ENCODE measurements around the gene HOXA13.

HOXA13 gene

DNA sequence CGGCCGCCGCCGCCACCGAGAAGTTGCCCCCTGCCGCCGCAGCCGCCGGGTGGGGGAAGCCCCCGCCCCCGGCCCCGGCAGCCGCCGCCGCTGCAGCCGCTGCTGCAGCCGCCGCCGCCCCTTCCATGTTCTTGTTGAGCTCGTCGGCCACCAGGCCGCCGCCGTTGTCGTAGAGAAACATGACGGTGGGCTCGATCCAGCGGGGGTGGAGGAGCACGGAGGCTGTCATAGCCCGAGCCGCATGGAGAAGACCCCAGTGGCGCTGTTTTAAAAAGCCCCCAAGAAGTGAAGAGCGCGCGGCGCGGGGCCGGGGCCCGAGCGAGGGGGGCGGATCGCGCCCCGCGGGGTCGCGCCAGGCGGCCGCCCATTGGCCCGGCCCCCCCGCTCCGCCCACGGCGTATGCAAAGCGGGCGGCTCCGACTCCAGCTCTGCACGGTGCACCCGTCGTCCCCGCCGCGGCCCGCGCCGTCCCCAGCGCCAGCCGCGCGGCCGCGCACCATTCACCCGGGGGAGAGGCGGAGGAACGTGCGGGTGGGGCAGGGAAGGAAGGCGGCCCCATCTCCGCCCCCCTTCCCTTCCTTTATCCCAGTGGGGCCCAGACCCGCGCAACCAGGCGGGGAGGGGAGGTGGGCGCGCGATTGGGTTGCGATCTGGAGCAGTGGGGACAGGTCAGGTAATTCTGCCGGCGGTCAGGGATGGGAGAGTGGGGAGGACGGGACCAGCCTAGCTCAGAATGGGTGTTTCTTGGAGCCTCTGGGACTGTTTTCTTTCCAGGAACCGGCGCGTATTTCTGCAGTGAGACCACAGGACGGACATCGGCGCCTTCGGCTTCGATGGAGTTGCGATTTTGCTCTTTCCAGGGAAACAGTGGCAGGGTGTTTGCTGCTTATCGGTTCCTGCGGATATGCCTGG is at the start of gene HOXA13:
Gene HOXA13, minus strand, starts transcription at position 243 of the 912 bp plus-strand sequence. Its CDS starts 14 bp downstream, at position 229.
- peak in 1 of 2 experiments; percentile 94 for DNase-seq

- DNase-seq, result no peak
Measured at GRCh38 chr7:27248911-27249723, 49.2 kb upstream of the HOXA13 start.

DNA sequence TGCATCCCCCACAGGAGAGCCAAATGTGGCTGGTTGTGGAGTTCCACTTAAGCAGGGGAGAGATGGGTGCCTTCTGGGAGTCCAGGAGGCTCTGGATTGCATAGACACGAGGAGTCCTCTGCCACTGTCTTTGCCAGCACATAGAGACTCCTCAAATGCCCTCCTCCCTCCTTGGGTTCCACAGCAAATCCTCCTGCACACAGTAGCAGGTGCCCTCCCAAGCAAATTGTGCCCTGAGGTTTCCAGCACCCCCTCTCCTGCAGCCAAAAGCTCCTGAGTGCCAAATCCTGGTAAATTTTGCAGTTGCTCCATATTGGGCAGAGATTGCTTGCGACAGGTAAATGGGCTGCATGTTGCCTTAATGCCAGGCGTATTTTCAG is 48.5 kb upstream of the HOXA13 start:
- no peak for DNase-seq

GRCh38 chr7:27247452-27248426 is 47.8 kb upstream of the HOXA13 start:
- no peak for DNase-seq

DNA sequence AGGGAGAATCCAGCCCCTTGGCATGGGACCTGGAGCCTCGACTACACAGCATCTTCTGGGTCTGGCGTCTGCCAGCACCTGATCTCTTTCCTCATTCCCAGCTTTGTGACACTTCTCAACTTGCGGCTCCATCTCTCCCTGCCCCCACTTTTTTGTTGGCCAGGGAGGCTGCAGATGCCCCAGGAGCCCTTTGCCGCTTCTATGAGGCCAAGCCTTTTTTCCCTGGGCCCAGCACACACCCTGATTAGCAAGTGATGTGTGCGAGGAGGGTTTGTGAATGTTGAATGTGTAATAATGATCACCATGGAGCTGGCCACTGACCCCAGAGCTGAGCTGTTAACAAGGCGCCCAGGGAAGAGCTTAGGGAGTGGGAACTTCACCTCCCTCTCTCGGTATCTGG is 47.1 kb upstream of the HOXA13 start:
- no peak for DNase-seq

DNA sequence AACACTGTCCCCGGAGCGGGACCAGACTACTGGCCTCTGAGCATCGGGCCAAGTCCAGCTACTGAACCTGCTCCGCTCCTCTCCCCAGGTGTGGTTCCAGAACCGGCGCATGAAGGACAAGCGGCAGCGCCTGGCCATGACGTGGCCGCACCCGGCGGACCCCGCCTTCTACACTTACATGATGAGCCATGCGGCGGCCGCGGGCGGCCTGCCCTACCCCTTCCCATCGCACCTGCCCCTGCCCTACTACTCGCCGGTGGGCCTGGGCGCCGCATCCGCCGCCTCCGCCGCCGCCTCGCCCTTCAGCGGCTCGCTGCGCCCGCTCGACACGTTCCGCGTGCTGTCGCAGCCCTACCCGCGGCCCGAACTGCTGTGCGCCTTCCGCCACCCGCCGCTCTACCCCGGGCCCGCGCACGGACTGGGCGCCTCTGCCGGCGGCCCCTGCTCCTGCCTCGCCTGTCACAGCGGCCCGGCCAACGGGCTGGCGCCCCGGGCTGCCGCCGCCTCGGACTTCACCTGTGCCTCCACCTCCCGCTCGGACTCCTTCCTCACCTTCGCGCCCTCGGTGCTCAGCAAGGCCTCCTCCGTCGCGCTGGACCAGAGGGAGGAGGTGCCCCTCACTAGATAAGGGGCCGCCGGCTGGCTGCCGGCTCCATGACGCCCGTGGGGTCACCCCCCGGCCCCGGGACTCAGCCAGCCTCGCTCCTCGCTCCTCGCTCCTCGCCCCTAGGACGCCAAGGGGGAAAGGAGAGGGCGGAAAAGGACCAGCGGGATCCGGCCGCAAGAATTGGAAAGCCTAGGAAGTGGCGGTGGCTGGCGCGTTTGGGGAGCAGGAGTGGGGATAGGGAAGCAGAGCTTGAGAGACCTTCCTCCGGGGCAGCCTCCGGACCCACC is 46.2 kb upstream of the HOXA13 start:
- DNase-seq, result peak in 1 of 2 experiments; percentile 74

DNA sequence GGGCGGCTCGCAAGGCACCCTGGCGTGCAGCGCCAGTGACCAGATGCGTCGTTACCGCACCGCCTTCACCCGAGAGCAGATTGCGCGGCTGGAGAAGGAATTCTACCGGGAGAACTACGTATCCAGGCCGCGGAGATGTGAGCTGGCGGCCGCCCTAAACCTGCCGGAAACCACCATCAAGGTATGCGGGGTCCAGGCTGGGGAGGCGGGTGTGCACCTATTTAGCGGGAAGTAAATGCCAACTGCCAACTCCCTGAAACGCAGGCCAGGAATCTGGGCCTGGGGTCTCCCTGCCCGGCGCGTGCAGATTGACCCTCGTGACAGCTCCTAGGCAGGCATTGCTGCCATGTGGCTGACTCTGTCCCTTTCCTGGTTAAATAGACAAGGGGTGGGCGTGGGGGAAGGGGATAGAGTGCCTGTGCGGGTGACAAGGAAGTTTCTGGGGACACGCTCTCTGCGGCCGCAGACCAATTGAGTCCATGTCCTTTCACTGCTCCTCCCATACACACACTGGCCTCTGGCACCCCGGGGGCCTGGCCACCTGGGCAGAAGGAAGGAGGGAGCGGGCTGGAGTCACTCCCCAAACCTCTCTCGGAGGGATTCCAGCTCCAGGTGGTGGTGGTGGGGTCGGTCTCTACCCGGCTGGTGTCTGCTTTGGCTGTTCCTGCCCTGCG is 45.4 kb upstream of the HOXA13 start:
- no peak for DNase-seq

- DNase-seq, result peak in 1 of 2 experiments; percentile 14
Measured at GRCh38 chr7:27244488-27245123, 44.7 kb upstream of the HOXA13 start.

DNA sequence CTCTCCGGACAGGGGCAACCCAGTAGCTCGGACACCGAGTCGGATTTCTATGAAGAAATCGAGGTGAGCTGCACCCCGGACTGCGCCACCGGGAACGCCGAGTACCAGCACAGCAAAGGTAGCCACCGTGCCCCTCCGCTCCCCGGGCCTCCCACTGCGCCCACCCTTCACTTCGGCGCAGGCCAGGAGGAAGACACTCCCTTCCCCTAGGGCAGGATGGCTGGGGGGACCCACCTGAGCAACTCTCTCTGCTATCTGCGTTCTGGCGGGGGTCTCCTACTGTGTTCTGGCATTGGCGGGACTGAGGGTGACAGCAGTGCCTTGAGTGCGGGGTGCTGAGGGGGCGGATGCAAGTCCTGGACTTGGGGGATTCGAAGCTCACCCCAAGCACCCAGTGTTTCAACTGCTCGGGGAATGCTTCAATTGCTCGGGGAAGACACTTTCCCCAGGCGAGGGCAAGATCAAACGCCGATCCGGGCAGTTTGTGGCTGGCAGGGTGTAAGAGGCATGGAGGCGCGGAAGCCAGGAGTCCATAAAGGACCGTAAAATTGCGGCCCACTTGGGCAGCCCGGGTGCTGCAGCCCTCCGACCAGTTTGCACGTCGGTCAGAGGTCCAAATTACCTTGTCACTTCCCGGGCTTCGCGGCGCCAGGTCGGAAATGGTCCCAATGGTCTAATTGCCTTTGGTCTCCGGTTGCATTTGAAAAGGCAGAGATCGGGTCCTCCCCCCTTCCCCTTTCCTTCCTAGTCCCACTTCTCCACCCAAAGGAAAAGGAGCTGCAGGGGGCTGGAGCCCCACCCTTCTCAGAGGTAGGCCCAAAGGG is 43.7 kb upstream of the HOXA13 start:
- DNase-seq, result no peak

DNA sequence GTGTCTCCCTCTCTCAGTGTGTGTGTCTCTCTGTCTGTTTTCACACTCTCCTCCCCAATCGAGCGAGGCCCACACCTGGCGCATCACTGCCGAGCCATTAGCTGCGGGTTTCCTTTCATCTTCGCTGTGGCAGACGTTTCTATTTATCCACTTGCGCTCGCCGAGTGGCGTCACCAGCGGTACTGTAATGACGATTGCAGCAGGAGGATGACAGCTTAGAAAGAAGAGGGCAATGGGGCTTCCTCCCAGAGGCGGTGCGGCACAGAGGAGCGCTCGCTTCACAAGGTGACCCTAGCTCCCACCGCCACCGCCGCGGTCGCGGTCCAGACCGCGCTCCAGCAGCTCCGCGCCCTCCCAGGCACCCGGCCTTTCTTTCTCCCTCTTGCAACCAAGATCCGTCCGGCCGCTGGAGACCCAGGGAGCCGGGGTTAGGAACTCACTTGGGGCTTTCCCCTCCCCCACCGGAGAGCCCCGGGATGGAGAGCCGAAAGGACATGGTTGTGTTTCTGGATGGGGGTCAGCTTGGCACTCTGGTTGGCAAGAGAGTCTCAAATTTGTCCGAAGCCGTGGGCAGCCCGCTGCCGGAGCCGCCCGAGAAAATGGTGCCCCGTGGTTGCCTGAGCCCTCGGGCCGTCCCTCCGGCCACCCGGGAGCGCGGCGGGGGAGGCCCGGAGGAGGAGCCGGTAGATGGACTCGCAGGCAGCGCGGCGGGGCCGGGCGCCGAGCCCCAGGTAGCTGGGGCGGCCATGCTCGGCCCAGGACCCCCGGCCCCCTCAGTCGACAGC is 42.9 kb upstream of the HOXA13 start, which contains the start of gene EVX1:
Gene EVX1, plus strand, starts transcription at position 248 of the 785 bp plus-strand sequence. Its CDS starts 229 bp downstream, at position 477.
- peak; percentile 59 to 74 for DNase-seq

DNA sequence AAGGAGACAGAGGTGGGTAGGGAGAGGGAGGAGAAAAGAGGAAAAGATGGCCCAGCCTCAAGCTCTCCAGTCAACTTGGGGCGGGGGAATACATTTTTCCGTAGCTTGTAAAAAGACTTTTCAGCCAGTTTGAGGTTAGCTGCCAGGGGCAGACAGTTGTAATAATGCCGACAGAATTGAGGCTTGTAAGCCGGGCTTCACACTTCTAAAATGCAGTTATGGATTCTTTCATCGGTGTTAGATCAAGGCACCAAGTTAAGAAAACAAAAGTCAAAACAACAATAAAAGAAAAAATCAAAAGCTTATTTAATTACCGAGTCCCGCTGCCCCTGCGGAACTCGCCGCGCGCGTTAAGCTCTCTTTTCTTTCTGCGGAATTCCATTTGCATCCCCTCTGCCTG is 42.3 kb upstream of the HOXA13 start:
- DNase-seq, result no peak

- DNase-seq, result peak in 1 of 2 experiments; percentile 13
Measured at GRCh38 chr7:27241189-27242056, 41.5 kb upstream of the HOXA13 start.

DNA sequence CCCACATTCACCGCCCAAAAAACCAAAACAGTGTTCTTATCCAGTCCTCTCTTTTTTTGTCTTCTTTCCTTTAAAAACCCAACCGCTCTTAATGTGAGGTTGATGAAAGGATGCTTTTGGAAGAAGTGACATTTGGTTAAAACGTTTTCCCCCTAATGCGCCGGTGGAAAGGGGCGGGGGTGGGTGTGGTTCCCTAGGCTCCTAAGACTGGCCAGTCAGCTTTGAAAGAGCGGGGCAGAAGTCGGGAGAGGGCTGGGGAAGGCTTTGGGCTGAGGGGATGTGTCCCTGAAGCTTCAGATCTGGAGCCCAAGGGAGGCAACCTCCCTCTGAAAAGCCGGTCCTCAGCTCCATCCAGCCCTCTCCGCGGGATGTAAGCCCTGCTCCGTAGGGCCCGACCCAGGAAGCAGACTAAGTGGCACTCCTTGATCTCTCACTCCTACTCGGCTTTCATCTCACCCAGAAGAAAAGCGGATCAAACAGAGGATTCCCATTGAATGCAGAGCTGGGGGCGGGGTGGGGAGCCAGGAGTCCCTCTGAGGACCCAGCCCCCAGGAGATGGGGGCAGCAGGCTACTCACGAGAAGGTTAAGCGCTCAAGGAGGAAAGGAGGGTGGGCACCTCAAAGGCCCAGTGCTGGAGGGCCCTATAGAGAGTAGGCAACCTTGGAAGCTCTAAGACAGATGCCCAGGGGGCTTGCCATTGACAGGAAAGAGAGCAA is 40.3 kb upstream of the HOXA13 start:
- peak in 1 of 2 experiments; percentile 39 for DNase-seq

- peak in 1 of 2 experiments; percentile 60 for DNase-seq
Measured at GRCh38 chr7:27239387-27240014, 39.6 kb upstream of the HOXA13 start.

- DNase-seq, result no peak
Measured at GRCh38 chr7:27238979-27239386, 39.1 kb upstream of the HOXA13 start.

DNA sequence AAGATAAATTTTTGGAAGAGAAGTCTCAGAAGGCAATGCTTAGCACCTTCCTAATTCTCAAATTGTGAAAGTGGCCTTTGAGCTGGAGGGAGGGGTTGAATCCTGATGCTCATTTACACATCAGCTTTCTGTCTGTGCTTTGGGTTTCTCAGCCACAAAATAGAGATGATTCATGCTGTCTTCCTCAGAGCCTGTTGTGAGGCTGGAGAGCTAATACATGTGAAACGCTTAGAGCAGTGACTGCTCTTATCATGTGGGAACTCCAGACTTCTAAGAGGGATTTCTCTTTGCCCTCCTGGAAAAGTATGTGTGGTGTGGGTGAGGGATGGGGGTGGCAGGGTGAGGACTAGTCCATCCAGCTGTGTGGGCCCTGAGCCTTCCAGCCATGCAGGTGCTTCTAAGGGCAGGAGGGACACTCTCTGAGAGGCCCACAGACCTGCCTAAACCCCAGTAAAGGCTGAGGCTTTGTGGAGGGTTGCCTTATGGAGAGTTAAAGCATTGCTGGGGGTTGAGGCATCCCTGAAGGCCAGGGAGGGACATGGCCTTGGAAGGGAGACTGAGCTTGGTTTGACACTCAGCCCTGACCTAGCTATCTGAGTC is 37.9 kb upstream of the HOXA13 start:
- DNase-seq, result peak in 1 of 2 experiments; percentile 15

Data from NCI-H526 (cell line).